Measurements from ENCODE around the gene SORBS2. TPM values are rescaled to one million over a fixed set of nuclear protein-coding genes. Genes with fewer than 3 reads are reported as not detected.
"Not testable (repeated sequence)": the region's sequence is repeated elsewhere in the genome, so short reads cannot be mapped to it uniquely, and the experiment has no call there.

SORBS2 gene
- total RNA-seq, 1 donor, result under 0.01 TPM

DNA sequence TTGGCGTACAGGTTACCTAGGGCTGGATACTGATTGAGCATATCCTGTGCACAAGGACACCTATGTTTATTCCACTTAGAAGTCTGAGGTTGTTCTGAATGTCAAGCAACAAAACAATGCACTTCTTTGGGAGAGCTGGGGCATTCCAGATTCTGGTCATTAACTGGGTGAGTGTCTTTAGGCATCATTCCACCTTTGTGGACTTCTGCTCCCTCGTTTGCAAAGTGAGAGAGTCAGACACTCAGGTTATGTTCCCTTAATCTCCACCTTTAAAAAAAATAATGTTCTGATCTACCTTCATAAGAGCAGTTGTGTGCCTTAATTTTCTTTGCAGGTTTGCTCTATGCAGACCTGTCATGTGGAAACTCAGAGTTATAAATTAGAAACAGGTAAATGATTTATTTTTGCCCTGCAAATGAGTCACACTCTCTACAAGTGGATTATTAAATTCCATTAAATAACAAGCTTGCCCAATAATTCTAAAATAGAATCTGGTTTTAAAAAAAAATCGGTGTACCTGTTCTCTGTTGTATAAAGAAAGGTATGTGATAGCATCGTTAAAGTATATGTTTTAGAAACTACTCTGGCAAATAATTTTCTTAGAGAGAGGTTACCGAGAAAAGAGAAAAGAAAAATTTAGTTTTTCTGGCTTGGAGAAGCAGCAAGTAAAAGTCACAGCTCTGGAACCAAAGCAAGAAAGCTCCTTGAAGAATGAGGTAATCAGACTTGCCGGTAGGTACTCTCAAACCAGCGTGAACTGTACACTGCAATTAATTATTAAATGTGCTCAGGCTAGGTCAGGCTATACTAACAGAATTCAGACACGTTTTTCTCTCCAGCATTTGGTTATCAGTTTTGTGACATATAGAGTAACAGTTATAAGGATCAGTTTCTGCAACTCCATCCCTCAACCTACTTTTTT is 93.2 kb downstream of the SORBS2 start:
- DNase-seq (ENCODE audit: low read depth in 2 of 3, low spot score in 2 of 3), result no peak

DNA sequence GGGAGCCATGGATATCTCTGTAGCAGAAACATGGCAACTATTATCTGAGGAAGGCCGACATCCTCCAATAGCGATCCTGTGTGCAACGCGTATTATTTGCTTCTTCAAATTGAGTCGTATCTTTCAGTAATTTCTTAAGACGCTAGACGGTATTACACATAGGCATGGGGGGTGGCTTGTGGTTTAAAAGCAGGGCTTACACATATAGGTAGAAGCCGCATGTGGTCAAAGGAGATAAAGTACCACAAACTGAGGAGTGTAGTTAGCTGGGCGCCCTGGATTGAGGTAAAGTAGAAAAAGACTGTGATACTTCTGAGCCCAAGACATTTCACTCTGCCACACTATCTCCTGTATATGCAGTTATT is 94.6 kb downstream of the SORBS2 start:
- no peak for DNase-seq (ENCODE audit: low read depth in 2 of 3, low spot score in 2 of 3)

DNA sequence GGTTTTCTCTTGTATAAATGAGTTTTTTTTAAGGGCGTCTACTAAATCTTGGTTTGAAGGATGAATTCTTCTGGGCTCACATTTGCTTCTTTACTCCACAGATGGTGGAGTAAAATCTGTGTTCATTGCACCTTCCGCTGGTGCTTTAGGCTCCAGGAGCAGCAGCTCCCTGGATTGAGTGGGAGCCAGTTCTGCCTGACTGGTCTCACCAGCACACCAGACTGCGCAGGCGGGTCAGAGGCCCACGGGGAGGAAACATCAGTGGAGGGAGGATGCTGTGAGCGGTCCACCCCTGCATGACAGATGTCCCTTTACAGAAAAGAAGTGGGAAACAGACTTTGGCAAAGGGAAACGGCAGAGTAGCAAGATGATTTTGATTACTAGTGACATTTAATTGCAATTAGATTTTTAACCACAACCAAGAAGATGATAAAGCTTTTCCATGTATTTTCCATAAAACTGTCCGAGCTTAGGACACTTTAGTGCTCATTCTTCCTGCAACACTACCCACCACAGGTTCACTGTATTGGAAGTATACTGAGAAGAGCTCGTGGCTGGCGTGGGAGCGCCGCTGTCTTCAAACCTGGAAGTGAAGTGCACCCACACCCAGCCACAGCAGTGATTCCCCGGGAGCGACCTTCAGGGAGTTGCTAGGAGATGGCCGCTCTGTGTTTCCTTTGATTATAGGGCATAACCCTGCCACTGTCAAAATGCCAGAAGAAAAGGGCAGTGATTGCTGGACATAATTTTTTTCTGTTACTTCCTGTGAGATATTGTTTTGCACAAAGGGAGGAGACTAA is 95.2 kb downstream of the SORBS2 start:
- DNase-seq (ENCODE audit: low read depth in 2 of 3, low spot score in 2 of 3), result no peak

DNA sequence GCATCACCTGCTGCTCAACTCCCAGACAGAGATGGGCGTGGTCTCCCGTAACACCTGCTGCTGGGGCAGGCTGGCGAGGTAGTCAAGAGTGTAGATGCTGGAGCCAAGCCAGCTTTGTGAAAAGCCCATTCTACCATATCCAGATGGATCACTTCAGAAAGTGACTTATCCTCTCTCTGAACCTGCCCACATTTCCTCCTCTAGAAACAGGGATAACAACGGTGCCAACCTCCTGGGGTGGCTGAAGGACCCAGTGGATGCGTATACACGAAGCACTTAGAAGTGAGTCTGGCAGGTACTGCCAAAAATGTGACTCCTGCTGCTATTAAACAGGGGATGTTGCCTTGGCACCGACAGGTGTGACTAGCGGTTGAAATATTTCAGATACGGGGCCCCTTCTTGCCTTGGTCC is 95.8 kb downstream of the SORBS2 start:
- no peak for DNase-seq (ENCODE audit: low read depth in 2 of 3, low spot score in 2 of 3)

DNA sequence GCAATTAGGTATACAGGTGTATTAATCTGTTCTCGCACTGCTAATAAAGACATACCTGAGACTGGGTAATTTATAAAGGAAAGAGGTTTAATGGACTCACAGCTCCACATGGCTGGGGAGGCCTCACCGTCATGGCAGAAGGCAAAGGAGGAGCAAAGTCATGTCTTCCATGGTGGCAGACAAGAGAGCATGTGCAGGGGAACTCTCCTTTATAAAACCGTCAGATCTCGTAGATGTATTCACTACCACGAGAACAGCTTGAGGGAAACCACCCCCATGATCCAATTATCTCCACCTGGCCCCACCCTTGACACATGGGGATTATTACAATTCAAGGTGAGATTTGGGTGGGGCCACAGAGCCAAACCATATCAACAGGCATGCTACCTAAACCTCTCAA is 97.5 kb downstream of the SORBS2 start:
- DNase-seq (ENCODE audit: low read depth in 2 of 3, low spot score in 2 of 3), result not testable (repeated sequence)

DNA sequence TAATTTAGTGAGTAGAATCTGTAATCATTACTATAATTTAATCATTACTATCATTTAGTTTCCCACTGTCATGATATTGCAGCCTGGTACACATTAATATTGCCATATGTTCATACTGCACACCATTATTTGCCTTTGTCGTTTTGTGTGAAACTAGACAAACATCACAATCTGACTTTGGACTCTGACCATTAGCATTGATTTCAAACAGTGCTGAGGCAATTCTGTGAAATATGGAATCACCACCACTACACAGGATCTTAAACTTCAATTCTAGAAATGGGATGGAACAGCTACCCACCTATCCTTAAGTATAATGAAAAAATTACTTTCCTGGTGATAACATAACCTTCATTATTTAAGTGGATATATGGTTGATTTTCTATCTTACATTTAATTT is 98.3 kb downstream of the SORBS2 start:
- DNase-seq (ENCODE audit: low read depth in 2 of 3, low spot score in 2 of 3), result no peak

DNA sequence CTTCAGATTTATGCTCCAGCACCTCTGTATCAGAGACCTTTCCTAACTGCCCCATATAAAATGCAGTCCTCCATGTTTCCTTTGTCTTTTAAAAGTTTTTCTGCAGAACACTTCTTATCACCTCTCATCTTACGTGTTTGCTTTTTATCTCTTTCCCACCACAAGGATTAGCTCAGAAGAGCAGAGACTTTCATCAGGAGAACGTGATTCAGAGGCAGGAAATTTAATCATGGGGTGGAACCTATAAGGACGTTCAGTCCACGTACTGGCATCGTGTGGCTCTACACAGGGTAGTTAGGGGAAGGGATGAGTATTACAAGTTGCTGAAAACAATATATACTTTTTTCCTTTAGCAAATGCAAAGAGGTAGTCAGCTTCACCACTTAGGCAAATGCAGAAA is 98.7 kb downstream of the SORBS2 start:
- DNase-seq (ENCODE audit: low read depth in 2 of 3, low spot score in 2 of 3), result no peak

DNA sequence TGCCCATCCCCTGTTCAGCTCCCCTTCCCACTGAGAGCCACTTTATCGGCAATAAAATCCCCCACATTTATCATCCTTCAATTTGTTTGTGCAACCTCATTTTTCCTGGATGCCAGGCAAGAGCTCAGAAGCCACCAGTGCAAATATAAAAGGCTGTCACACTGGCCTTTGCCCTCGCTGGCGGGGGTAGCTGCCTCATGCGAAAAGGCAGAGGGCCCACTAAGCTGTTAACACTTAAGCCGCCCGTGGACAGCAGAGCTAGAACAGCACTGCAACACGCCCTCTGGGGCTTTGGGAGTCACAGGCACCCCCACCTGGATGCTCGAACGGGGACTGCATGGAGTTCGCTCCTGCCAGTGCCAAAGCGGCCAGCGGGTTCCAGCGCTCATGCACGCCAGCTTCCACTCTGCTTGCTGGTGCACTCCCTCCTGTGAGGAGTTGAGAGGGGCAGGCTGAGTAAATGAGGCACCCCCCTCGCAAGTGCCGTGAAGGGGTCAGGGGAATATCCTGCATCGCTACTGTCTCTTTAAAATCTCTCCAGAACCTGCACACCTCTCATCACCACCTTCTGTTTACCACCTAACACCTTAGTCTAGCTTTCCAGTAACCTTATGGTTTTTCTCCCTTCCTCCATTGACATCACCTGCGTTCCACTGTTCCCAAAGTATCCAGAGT is 99.5 kb downstream of the SORBS2 start:
- DNase-seq (ENCODE audit: low read depth in 2 of 3, low spot score in 2 of 3), result no peak

DNA sequence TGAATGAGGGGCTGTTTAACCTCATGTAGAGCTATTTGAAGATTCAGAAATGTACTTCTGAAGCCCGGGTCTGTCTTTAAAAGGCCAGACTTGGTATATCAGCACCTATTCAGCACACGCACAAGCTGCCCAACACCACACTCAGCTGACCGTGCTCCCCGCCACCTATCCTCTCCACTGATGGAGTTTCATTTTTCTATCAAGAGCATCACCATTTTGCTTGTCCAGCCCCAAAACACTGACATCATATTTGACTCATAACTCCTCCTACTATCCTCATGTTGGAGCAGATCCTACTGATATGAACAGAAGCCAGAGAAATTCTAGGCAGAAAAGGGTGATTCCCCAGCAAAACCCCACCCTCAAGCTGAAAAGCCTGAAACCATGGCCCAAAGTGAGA is 100.3 kb downstream of the SORBS2 start:
- DNase-seq (ENCODE audit: low read depth in 2 of 3, low spot score in 2 of 3), result no peak

DNA sequence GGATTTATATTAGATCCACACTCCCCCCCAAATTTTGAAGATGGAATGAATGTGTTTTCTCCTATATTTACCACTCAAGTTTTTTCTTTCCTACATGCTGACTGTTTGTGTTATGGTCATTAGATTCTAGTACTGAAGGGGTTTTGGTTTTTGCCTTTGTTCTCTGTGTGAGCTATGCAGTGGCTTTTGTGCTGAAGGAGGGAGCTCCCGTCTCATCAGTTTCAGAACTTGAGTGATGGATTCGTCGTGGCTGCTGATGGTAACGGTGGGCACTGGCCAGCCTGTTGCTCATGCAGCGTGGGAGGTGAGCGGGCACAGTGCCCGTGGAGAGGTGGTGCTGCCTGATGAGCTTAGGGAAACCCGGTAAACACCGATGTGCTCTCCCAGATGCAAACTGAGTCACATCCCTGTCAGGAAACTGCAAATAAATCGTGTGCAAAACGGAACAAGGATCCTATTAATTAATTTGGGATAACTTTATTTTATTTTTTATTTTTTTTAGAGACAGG is 101.5 kb downstream of the SORBS2 start:
- DNase-seq (ENCODE audit: low read depth in 2 of 3, low spot score in 2 of 3), result no peak

DNA sequence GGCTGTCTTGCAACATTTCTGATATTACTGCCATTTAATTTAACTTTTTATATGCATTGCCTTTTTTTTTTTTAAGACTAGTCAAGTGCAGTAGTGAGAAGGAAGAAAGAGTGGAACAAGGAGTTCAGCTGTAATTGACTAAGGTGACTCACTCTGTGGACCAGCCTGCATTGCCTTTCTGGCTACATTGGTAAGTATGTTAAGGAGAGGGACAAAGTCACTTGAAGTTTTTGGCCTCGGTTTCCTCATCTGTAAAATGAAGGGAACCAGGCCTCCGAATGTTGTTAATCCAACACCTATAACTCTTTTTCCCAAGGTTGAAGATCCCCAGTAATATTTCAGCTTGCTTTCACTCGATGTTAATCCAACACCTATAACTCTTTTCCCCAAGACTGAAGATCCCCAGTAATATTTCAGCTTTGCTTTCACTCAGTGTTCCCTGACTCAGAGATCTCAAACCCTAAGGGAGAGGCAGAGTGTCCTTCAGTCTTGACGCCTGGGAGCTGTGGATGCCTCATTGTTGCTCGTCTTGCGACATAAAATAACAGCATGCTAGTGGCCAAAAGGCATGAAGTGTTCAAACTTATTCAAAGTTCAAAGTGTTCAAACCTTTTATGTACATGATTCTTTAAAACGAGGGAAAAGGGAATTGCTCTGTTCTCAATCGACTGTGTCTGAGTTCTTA is 102.0 kb downstream of the SORBS2 start:
- no peak for DNase-seq (ENCODE audit: low read depth in 2 of 3, low spot score in 2 of 3)

DNA sequence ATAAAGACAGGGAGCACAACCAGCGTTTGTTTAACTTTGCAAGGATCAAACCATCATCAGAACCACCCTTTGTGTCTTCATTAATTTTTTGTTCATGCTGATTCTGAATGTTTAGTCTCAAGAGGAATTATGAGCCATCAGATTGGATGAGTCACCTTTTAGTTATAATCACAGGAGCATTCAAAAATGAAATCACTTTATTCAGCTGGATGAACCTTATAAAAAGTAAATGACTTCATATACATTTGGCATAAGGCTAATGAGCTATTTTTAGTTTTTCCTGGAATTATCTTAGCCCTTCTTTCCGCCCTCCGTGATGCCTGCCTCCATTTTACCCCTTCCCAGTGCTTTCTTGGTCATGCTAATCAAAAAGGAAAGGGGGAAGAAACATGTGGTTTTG is 103.6 kb downstream of the SORBS2 start:
- no peak for DNase-seq (ENCODE audit: low read depth in 2 of 3, low spot score in 2 of 3)

DNA sequence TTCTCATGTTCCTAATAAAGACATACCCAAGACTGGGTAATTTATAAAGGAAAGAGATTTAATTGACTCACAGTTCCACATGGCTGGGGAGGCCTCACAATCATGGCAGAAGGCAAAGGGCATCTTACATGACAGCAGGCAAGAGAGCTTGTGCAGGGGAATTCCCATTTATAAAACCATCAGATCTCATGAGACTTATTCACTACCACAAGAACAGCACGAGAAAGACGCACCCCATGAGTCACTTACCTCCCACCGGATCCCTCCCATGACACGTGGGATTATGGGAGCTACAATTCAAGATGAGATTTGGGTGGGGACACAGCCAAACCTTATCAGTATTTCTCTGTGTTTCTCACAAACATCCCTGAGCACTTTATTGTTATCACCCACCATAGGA is 104.4 kb downstream of the SORBS2 start:
- not testable (repeated sequence) for DNase-seq (ENCODE audit: low read depth in 2 of 3, low spot score in 2 of 3)

DNA sequence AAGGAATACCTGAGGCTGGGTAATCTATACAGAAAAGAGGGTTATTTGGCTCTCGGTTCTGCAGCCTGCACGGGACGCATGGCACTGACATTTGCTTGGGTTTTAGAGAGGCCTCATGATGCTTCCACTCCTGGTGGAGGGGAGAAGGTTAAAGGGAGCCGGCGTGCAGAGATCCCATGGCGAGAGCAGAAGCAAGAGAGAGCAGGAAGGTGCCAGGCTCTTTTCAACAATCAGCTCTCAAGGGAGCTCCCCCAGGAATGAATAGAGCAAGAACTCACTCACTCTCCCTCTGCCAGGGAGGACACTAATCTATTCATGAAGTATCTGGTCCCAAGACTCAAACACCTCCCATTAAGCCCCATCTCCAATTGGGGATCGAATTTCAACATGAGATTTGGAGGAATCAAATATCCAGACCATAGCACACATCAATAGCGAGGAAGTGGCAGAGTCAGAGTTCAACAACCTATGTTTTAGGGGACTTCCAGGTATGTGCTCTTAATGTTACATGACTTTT is 109.8 kb downstream of the SORBS2 start:
- DNase-seq (ENCODE audit: low read depth in 2 of 3, low spot score in 2 of 3), result no peak

DNA sequence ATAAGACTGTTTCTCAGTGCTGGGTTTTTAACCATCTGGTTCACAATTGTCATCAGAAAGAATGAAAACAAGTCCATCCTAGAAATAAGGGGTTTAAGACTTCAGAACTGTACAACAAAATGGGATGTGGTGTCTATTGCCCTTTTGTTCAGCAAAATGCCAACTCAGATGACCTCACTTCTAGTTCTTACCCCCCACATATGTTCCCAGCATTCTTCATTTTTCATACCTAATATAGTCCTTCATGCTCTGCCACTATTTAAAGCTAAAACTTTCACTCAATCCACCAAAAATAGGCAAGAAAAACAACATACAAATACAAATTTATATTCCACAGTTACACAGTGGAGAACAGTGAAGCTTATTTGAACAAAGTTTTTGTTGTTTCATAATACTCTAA is 111.4 kb downstream of the SORBS2 start:
- DNase-seq (ENCODE audit: low read depth in 2 of 3, low spot score in 2 of 3), result no peak

DNA sequence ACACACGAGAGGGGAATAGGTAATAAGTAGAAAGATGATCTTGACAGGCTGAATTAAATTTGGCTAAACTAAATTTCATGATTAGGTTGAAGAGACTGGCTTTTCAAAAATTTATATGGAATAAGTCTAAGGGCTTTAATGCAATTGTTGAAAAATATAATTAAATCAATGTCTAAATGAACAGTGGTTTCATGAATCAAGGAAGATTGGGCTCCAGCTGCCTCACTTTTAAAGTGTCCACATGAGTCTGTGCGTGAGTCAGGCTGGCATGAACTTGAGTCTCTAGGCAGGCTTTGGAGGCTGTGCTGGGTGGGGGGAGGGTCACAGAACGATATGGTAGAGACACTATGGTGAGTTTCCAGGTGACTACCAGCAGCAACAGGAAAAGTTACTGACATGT is 111.9 kb downstream of the SORBS2 start:
- DNase-seq (ENCODE audit: low read depth in 2 of 3, low spot score in 2 of 3), result no peak

DNA sequence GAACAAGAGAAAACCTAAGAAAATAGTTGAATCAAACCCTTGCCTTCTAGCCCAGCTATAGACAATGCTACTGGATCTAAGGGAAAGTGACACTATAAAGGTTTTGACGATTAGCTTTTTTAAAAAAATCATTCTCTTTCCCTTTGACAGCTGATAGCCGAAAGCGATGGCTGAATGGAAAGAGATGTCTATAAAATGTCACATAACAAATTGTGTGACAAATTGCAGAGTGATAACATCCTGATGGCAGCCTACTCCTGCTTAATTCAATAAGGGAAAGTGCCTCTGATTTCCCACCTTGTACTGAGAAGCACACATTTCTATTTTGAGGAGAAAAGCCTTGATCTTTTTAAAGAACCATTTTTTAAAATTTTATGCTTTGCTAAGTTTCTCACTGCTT is 114.5 kb downstream of the SORBS2 start:
- no peak for DNase-seq (ENCODE audit: low read depth in 2 of 3, low spot score in 2 of 3)

DNA sequence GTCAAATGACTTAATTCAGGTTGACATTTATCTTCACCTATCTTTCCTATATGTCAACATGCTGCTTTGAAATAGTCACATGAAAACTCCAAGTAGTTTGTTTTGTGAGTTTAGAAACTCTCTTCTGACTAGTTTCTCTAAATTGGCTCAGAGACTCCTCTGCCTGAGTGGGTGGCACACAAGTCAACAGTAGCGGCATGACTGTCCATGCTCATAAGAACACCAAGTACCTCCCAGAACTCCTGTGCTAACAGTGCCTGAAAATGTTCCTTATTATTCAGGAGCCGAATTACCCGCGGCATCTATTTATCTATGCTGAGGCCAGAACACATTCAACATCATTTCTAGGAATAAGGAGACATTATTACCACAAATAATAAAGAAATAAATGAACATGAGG is 116.3 kb downstream of the SORBS2 start:
- no peak for DNase-seq (ENCODE audit: low read depth in 2 of 3, low spot score in 2 of 3)

DNA sequence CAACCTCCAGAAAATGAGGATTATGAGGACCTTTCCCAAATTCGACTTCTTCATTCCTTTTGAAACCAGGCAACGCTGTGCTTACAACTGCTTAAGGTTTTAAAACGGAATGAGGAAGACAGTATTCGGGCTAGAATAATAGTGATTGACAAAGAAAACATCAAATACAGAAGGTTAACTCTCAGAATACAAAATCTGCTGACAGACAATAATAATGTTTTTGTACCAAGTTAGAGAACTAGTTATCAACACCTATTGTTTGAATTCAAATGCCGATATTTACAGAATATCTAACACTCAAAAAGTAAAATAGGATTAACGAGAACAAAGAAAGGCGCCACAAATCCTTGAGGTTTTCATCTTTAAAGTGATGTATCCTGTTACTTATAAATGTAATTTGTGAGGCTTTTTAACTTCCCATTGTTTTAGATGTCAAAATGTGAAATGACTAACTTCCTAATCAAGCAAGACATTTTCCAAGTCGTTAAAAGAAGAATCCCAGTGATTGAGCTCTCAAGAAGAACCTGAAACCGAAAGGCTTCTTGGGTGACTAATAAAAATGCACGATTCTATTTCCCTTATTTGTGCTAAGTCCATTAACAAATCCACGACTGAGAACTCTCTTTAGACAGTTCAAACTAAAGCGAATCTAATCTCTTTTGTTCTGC is 118.3 kb downstream of the SORBS2 start:
- DNase-seq (ENCODE audit: low read depth in 2 of 3, low spot score in 2 of 3), result no peak

DNA sequence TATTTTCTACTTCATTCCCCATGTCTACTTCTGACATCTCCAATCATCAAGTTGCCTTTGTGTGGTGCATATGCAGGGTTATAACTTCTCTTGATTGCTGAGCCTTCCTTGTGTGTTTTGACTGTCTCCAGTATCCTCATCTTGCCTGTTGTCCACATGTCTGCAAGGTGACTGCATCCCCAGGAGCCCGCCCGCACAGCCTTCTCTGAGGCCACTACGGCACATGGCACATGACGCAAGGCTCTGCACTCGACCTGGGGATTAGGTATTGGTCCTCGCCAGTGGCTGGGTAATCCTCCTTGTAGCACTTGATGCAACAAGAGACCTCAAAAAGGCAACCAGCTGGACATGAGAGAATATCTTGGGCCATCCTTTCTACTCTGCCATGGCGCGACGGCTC is 122.6 kb downstream of the SORBS2 start:
- no peak for DNase-seq (ENCODE audit: low read depth in 2 of 3, low spot score in 2 of 3)

Data from hematopoietic multipotent progenitor cell (in vitro differentiated cells).